Thymus (tissue), 11 donors: ENCODE data around the gene TSN. TPM values are rescaled to one million over a fixed set of nuclear protein-coding genes. Genes with fewer than 3 reads are reported as not detected.
"Not testable (repeated sequence)": the region's sequence is repeated elsewhere in the genome, so short reads cannot be mapped to it uniquely, and the experiment has no call there.

ENCODE experiments used
- DNase-seq, 9 donors: peaks; one replicate each; pipeline ENCODE4 v3.0.0-alpha.2; 2013; ENCODE audit warnings: low spot score in 9 of 9, low read depth in 6 of 9, missing footprints in 1 of 9
- H3K27ac ChIP-seq, 2 donors: one replicate each; pipeline ENCODE4 v1.5.1; 2013; ENCODE audit warnings: control low read depth in 1 of 2, low read depth in 1 of 2, low read length in 1 of 2, mild to moderate bottlenecking in 1 of 2, moderate library complexity in 1 of 2
- H3K27me3 ChIP-seq, 2 donors: one replicate each; pipeline ENCODE4 v1.5.1; 2013; ENCODE audit warnings: low read length in 1 of 2; ENCODE audit not compliant: control insufficient read depth in 2 of 2, insufficient read depth in 1 of 2
- H3K36me3 ChIP-seq, 2 donors: one replicate each; pipeline ENCODE4 v1.5.1; 2013; ENCODE audit warnings: low read length in 1 of 2, mild to moderate bottlenecking in 1 of 2, moderate library complexity in 1 of 2; ENCODE audit not compliant: control insufficient read depth in 2 of 2, insufficient read depth in 2 of 2
- H3K4me1 ChIP-seq, 2 donors: one replicate each; pipeline ENCODE4 v1.5.1; 2013; ENCODE audit warnings: low read length in 2 of 2; ENCODE audit not compliant: control insufficient read depth in 2 of 2, insufficient read depth in 2 of 2
- H3K4me3 ChIP-seq, 2 donors: one replicate each; pipeline ENCODE4 v1.5.1; 2013; ENCODE audit warnings: low read length in 2 of 2, control low read depth in 1 of 2, mild to moderate bottlenecking in 1 of 2
- H3K9me3 ChIP-seq, 2 donors: one replicate each; pipeline ENCODE4 v1.5.1; 2013; ENCODE audit warnings: low read length in 1 of 2, mild to moderate bottlenecking in 1 of 2; ENCODE audit not compliant: control insufficient read depth in 2 of 2, insufficient read depth in 1 of 2
- WGBS: extraction: QIAGEN DNeasy Blood & Tissue Kit; methylation state at CpG from one replicate; pipeline ENCODE4 v1.1.7; 2013; 5-methylcytosine and 5-hydroxymethylcytosine counted together
- polyA plus RNA-seq: library from polyadenylated mRNA; stranded (reverse); fragments of 200-250 nt; gene quantifications from one replicate; pipeline ENCODE4 v1.2.3, GENCODE V29; 2013
- total RNA-seq: library from RNA; stranded (reverse); fragments of 120-200 nt; gene quantifications from one replicate; pipeline ENCODE4 v1.2.4, GENCODE V29; 2013
- donor health status: healthy.

TSN gene
- total and polyA plus RNA-seq, 2 donors, result 48.0 to 48.5 TPM

- Histone ChIP-seq H3K9me3 (no peaks in the 10 kb centered on the region), H3K27me3 (no peaks in the 10 kb centered on the region), H3K36me3 (no peaks in the 10 kb centered on the region), H3K27ac (no peak overlapping the region), H3K4me3 (no peak overlapping the region), H3K4me1 (no peaks in the 10 kb centered on the region)
- no peak for DNase-seq
- WGBS, result 94% methylated on average over 1 of the region's 1 CpG
Observed at GRCh38 chr2:121716126-121716525, 39.3 kb upstream of the TSN start.

GRCh38 chr2:121717529-121717928, 37.9 kb upstream of the TSN start:
- H3K9me3 ChIP-seq, result no peaks in the 10 kb centered on the region
- H3K4me1 ChIP-seq, result no peaks in the 10 kb centered on the region
- DNase-seq, result no peak
- no peaks in the 10 kb centered on the region for H3K27me3 ChIP-seq
- 98% methylated on average over 6 of the region's 6 CpGs for WGBS
- no peak overlapping the region for H3K4me3 ChIP-seq
- no peaks in the 10 kb centered on the region for H3K36me3 ChIP-seq
- no peak overlapping the region for H3K27ac ChIP-seq

GRCh38 chr2:121721926-121722325, 33.5 kb upstream of the TSN start:
- Histone ChIP-seq H3K36me3 (peaks cover 6 to 9% of the 10 kb centered on the region in 2 donors), H3K4me1 (no peaks in the 10 kb centered on the region), H3K27me3 (no peaks in the 10 kb centered on the region), H3K4me3 (no peak overlapping the region), H3K27ac (no peak overlapping the region), H3K9me3 (no peaks in the 10 kb centered on the region)
- DNase-seq, result no peak
- 94% methylated on average over 8 of the region's 8 CpGs for WGBS

- H3K27ac ChIP-seq, result no peak overlapping the region
- peaks cover 10 to 15% of the 10 kb centered on the region in 2 donors for H3K36me3 ChIP-seq
- no peaks in the 10 kb centered on the region for H3K27me3 ChIP-seq
- WGBS, result 94% methylated on average over 5 of the region's 5 CpGs
- no peak for DNase-seq
- no peaks in the 10 kb centered on the region for H3K4me1 ChIP-seq
- no peaks in the 10 kb centered on the region for H3K9me3 ChIP-seq
- H3K4me3 ChIP-seq, result no peak overlapping the region
Observed at GRCh38 chr2:121722479-121722878, 33.0 kb upstream of the TSN start.

GRCh38 chr2:121723316-121723715, 32.1 kb upstream of the TSN start:
- Histone ChIP-seq H3K36me3 (peaks cover 12 to 22% of the 10 kb centered on the region in 2 donors), H3K4me3 (no peak overlapping the region), H3K27me3 (no peaks in the 10 kb centered on the region), H3K4me1 (no peaks in the 10 kb centered on the region), H3K9me3 (no peaks in the 10 kb centered on the region), H3K27ac (no peak overlapping the region)
- DNase-seq, result no peak
- 95% methylated on average over 5 of the region's 5 CpGs for WGBS

- no peak for DNase-seq
- H3K9me3 ChIP-seq, result no peaks in the 10 kb centered on the region
- no peaks in the 10 kb centered on the region for H3K27me3 ChIP-seq
- H3K27ac ChIP-seq, result no peak overlapping the region
- peaks cover 27 to 54% of the 10 kb centered on the region in 2 donors for H3K36me3 ChIP-seq
- no peaks in the 10 kb centered on the region for H3K4me1 ChIP-seq
- H3K4me3 ChIP-seq, result no peak overlapping the region
- 98% methylated on average over 2 of the region's 2 CpGs for WGBS
Observed at GRCh38 chr2:121727332-121727731, 28.1 kb upstream of the TSN start.

- H3K27me3 ChIP-seq, result no peaks in the 10 kb centered on the region
- no peak overlapping the region for H3K4me3 ChIP-seq
- DNase-seq, result no peak
- no peaks in the 10 kb centered on the region for H3K9me3 ChIP-seq
- peaks cover 27 to 54% of the 10 kb centered on the region in 2 donors for H3K36me3 ChIP-seq
- no peak overlapping the region for H3K27ac ChIP-seq
- H3K4me1 ChIP-seq, result no peaks in the 10 kb centered on the region
Observed at GRCh38 chr2:121727950-121728349, 27.5 kb upstream of the TSN start.

GRCh38 chr2:121731366-121731765, 24.1 kb upstream of the TSN start:
- WGBS, result 82% methylated on average over 6 of the region's 6 CpGs
- Histone ChIP-seq H3K9me3 (no peaks in the 10 kb centered on the region), H3K4me1 (peaks cover 4 to 6% of the 10 kb centered on the region in 2 donors), H3K27ac (no peak overlapping the region), H3K36me3 (peaks cover 26 to 65% of the 10 kb centered on the region in 2 donors), H3K27me3 (no peaks in the 10 kb centered on the region), H3K4me3 (no peak overlapping the region)
- DNase-seq, result no peak

- Histone ChIP-seq H3K36me3 (peaks cover 12 to 43% of the 10 kb centered on the region in 2 donors), H3K4me1 (peaks cover 6 to 21% of the 10 kb centered on the region in 2 donors)
- 99% methylated on average over 11 of the region's 11 CpGs for WGBS
- H3K27ac ChIP-seq, H3K9me3 ChIP-seq, H3K4me3 ChIP-seq, DNase-seq, H3K27me3 ChIP-seq: not testable (repeated sequence)
Observed at GRCh38 chr2:121734544-121734943, 20.9 kb upstream of the TSN start.
